ENCODE results near the gene PICALM.

Gene PICALM

DNA sequence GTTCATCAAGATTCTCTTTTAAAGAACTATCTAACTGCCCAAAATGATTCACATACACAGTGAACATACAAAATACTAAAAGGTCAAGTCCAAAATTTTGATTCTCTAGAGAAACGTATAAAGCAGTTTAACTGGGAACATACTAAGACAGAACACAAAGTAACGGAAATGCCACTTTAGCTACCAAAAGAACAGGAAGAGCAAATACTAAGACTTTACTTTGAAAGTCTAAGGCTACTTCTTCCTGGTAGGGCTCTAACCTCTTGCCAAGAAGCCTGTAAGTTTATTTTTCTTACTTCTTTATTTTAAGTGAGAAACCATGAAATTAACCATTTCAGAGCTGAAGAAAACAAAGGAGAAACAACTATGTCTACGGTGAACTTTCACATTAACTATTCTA is 6.2 kb downstream of the PICALM start:
- TF ChIP-seq CREB1 (IDR thresholded peaks at IDR 0.05; ENCODE audit: low read depth) (no peak), REST (IDR thresholded peaks at IDR 0.05; ENCODE audit: low read depth) (no peak), EP300 (IDR thresholded peaks at IDR 0.05; ENCODE audit: borderline replicate concordance) (no peak), TCF12 (IDR thresholded peaks at IDR 0.05; ENCODE audit: low read depth) (no peak), RAD21 (IDR thresholded peaks at IDR 0.05; ENCODE audit: low read depth) (no peak), MAX (IDR thresholded peaks at IDR 0.05) (no peak), TAF1 (IDR thresholded peaks at IDR 0.05; ENCODE audit: low read depth) (no peak), NFIC (IDR thresholded peaks at IDR 0.05) (no peak)

- TF ChIP-seq USF1 (IDR thresholded peaks at IDR 0.05), result no peak
- TF ChIP-seq TCF12 (IDR thresholded peaks at IDR 0.05; ENCODE audit: low read depth), result no peak
- no peak for TF ChIP-seq TAF1 (IDR thresholded peaks at IDR 0.05; ENCODE audit: low read depth)
- TF ChIP-seq FOXM1 (IDR thresholded peaks at IDR 0.05; ENCODE audit: borderline replicate concordance, low read depth), result no peak
- no peak for TF ChIP-seq TEAD4 (IDR thresholded peaks at IDR 0.05)
- no peak for TF ChIP-seq CEBPB (IDR thresholded peaks at IDR 0.05)
- no peak for TF ChIP-seq ZBTB7A (IDR thresholded peaks at IDR 0.05; ENCODE audit: low read depth)
- no peak for TF ChIP-seq NFIC (IDR thresholded peaks at IDR 0.05)
- no peak for TF ChIP-seq MAX (IDR thresholded peaks at IDR 0.05)
- TF ChIP-seq CREB1 (IDR thresholded peaks at IDR 0.05; ENCODE audit: low read depth), result no peak
- TF ChIP-seq REST (IDR thresholded peaks at IDR 0.05; ENCODE audit: low read depth), result no peak
- TF ChIP-seq EP300 (IDR thresholded peaks at IDR 0.05; ENCODE audit: borderline replicate concordance), result no peak
- no peak for TF ChIP-seq RAD21 (IDR thresholded peaks at IDR 0.05; ENCODE audit: low read depth)
- TF ChIP-seq EGR1 (IDR thresholded peaks at IDR 0.05), result no peak
- no peak for TF ChIP-seq YY1 (IDR thresholded peaks at IDR 0.05; ENCODE audit: low read depth)
Measured at GRCh38 chr11:86061483-86062205, 7.2 kb downstream of the PICALM start.

GRCh38 chr11:86060544-86060943 is 8.3 kb downstream of the PICALM start:
- no peak for TF ChIP-seq TCF12 (IDR thresholded peaks at IDR 0.05; ENCODE audit: low read depth)
- no peak for TF ChIP-seq YY1 (IDR thresholded peaks at IDR 0.05; ENCODE audit: low read depth)
- no peak for TF ChIP-seq TAF1 (IDR thresholded peaks at IDR 0.05; ENCODE audit: low read depth)
- no peak for TF ChIP-seq CREB1 (IDR thresholded peaks at IDR 0.05; ENCODE audit: low read depth)
- TF ChIP-seq TEAD4 (IDR thresholded peaks at IDR 0.05), result no peak
- no peak for TF ChIP-seq MAX (IDR thresholded peaks at IDR 0.05)
- TF ChIP-seq FOXM1 (IDR thresholded peaks at IDR 0.05; ENCODE audit: borderline replicate concordance, low read depth), result no peak
- TF ChIP-seq USF1 (IDR thresholded peaks at IDR 0.05), result no peak

DNA sequence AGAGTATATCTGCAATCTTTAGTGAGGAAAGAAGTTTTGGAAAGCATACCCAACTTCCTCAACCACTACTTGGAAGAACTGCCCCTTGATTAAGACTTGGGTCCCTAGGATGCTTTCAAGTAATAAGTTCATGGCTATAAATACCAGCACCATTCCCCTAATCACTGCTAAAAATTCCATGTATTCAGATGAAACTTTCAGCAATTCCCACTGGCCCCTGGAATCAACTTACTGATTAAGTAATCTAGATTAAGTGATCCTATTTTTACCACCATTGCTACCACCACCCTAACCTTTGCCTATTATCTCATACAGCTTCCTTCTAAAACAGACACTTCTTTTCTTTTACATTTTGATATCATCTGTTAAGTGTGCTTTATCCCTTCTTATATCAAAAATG is 10.5 kb downstream of the PICALM start:
- no peak for TF ChIP-seq USF1 (IDR thresholded peaks at IDR 0.05)
- TF ChIP-seq ZBTB7A (IDR thresholded peaks at IDR 0.05; ENCODE audit: low read depth), result no peak
- TF ChIP-seq FOXM1 (IDR thresholded peaks at IDR 0.05; ENCODE audit: borderline replicate concordance, low read depth), result no peak
- TF ChIP-seq CEBPB (IDR thresholded peaks at IDR 0.05), result no peak
- no peak for TF ChIP-seq RAD21 (IDR thresholded peaks at IDR 0.05; ENCODE audit: low read depth)
- no peak for TF ChIP-seq EGR1 (IDR thresholded peaks at IDR 0.05)
- no peak for TF ChIP-seq TEAD4 (IDR thresholded peaks at IDR 0.05)
- no peak for TF ChIP-seq NFIC (IDR thresholded peaks at IDR 0.05)
- TF ChIP-seq EP300 (IDR thresholded peaks at IDR 0.05; ENCODE audit: borderline replicate concordance), result no peak
- TF ChIP-seq YY1 (IDR thresholded peaks at IDR 0.05; ENCODE audit: low read depth), result no peak
- TF ChIP-seq CREB1 (IDR thresholded peaks at IDR 0.05; ENCODE audit: low read depth), result no peak
- no peak for TF ChIP-seq TCF12 (IDR thresholded peaks at IDR 0.05; ENCODE audit: low read depth)
- no peak for TF ChIP-seq TAF1 (IDR thresholded peaks at IDR 0.05; ENCODE audit: low read depth)
- TF ChIP-seq MAX (IDR thresholded peaks at IDR 0.05), result no peak
- no peak for TF ChIP-seq REST (IDR thresholded peaks at IDR 0.05; ENCODE audit: low read depth)
